ENCODE results near the gene RGS6.

DNA sequence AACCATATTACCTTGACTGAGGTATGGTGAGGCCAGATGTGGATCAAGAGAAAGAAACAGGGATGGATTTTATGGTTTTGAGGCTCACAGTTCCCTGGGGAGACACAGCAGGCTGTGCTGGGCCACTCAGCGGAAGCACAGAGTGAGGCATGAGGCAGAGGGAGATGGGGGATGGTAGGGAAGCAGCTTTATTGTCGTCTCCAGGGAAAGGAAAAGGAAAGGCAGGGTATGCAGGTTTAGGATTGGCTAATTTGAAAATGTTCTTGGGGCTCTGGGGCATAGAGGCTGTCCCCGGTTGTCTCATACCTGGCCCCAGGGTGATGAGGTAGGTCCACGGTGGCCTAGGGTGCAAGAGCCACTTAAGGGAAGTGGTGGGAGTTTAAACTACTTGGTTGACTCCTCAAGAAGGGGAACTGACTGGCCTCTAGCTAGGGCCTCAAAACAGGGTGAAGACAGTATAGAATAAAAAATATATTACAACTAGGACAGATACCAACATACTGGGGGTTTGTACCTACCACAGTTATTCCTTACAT, 322.8 kb downstream of the RGS6 start:
- TF ChIP-seq POLR2A (IDR thresholded peaks at IDR 0.05; ENCODE audit: low read depth, low read length) (no peak), POLR2AphosphoS5 (IDR thresholded peaks at IDR 0.05; ENCODE audit: low read depth, low read length) (no peak), TAF1 (IDR thresholded peaks at IDR 0.05; ENCODE audit: borderline replicate concordance, low read depth, low read length) (no peak)

All from GM12892 (cell line).